Keratinocyte (primary cell): Measurements from ENCODE around the gene SLC25A28. TPM values are rescaled to one million over a fixed set of nuclear protein-coding genes. Genes with fewer than 3 reads are reported as not detected.

ENCODE experiments used
- DNase-seq: peaks from one replicate; pipeline ENCODE4 v3.0.0-alpha.2; 2011; ENCODE audit warnings: low read depth, missing footprints, low spot score
- FAIRE-seq: peaks from 2 replicates; lab custom pipeline; 2011; peaks lifted over from hg19 to GRCh38; lab: Jason Lieb, UNC
- H2AFZ ChIP-seq: 2 replicates; pipeline ENCODE4 v1.6.0; 2012; ENCODE audit warnings: low read length, control low read depth, inconsistent platforms; ENCODE audit not compliant: control insufficient read depth
- H3K27ac ChIP-seq: 2 replicates; pipeline ENCODE4 v1.5.1; 2011; ENCODE audit warnings: low read length; ENCODE audit not compliant: control insufficient read depth, insufficient read depth
- H3K27me3 ChIP-seq: 3 replicates; pipeline ENCODE4 v1.6.0; 2011; ENCODE audit warnings: low read length; ENCODE audit not compliant: control insufficient read depth, insufficient read depth; ENCODE audit errors: extremely low read depth
- H3K36me3 ChIP-seq, 2 experiments: 2 replicates in 1 of 2; 3 replicates in 1 of 2; pipeline ENCODE4 v1.5.1; 2011; ENCODE audit warnings: low read length in 2 of 2, mild to moderate bottlenecking in 1 of 2; ENCODE audit not compliant: control insufficient read depth in 2 of 2, insufficient read depth in 2 of 2; ENCODE audit errors: extremely low read depth in 1 of 2
- H3K4me1 ChIP-seq: 3 replicates; pipeline ENCODE4 v1.5.1; 2011; ENCODE audit warnings: low read length; ENCODE audit not compliant: control insufficient read depth, insufficient read depth; ENCODE audit errors: extremely low read depth
- H3K4me2 ChIP-seq: 3 replicates; pipeline ENCODE4 v1.6.0; 2011; ENCODE audit warnings: low read depth, low read length; ENCODE audit not compliant: control insufficient read depth, insufficient read depth; ENCODE audit errors: extremely low read depth
- H3K4me3 ChIP-seq, 3 experiments: fragments of 200-600 bp in 1 of 3; sonication (generic) in 1 of 3; 2 replicates in 2 of 3; 3 replicates in 1 of 3; pipeline ENCODE4 v1.5.1; 2011 to 2016; ENCODE audit warnings: low read length in 3 of 3, mild to moderate bottlenecking in 3 of 3, control low read depth in 2 of 3, inconsistent platforms in 1 of 3, low read depth in 1 of 3, mixed read lengths in 1 of 3, mixed run types in 1 of 3, moderate library complexity in 1 of 3; ENCODE audit not compliant: control insufficient read depth in 2 of 3, insufficient read depth in 2 of 3; ENCODE audit errors: extremely low read depth in 1 of 3
- H3K79me2 ChIP-seq: 2 replicates; pipeline ENCODE4 v1.6.0; 2012; ENCODE audit warnings: low read length; ENCODE audit not compliant: control insufficient read depth, insufficient read depth
- H3K9ac ChIP-seq: 3 replicates; pipeline ENCODE4 v1.6.0; 2011; ENCODE audit warnings: low read length; ENCODE audit not compliant: control insufficient read depth, insufficient read depth; ENCODE audit errors: extremely low read depth
- H3K9me1 ChIP-seq: 3 replicates; pipeline ENCODE4 v1.6.0; 2011; ENCODE audit warnings: low read length; ENCODE audit not compliant: control insufficient read depth, insufficient read depth; ENCODE audit errors: extremely low read depth
- H3K9me3 ChIP-seq: 2 replicates; pipeline ENCODE4 v1.5.1; 2012; ENCODE audit warnings: low read depth, low read length; ENCODE audit not compliant: control insufficient read depth
- H4K20me1 ChIP-seq: 3 replicates; pipeline ENCODE4 v1.6.0; 2011; ENCODE audit warnings: low read length; ENCODE audit not compliant: control insufficient read depth, insufficient read depth; ENCODE audit errors: extremely low read depth
- EZH2 ChIP-seq: IDR thresholded peaks from one replicate; pipeline ENCODE4 v1.6.1; 2012; ENCODE audit warnings: inconsistent platforms, mild to moderate bottlenecking, low read length, moderate library complexity
- dilution Hi-C: fragments of 300-500 bp; cut with MboI; formaldehyde crosslinking; loops from one replicate; pipeline ENCODE4 v1.7.0; 2020; ENCODE audit warnings: low sequenced_read_pairs; ENCODE audit not compliant: extremely low pct_ligation_motif_present
- polyA plus RNA-seq, 5 experiments: library from polyadenylated mRNA; depleted of rRNA in 3 of 5; stranded (reverse) in 3 of 5; stranded (forward) in 1 of 5; unstranded in 1 of 5; fragments of >200 nt; gene quantifications; 1 replicate in 1 of 5; 2 replicates in 3 of 5; 3 replicates in 1 of 5; pipeline versions ENCODE4 v1.2.1 to v1.2.3, GENCODE V29; 2011 to 2012; ENCODE audit warnings: missing spikeins in 2 of 5, low read depth in 1 of 5, low replicate concordance in 1 of 5
- TF ChIP-seq, protein P1 (sequence below), 3 experiments: IDR thresholded peaks in 1 of 3; conservative IDR thresholded peaks in 1 of 3; optimal IDR thresholded peaks in 1 of 3; 2 replicates in 2 of 3; 3 replicates in 1 of 3; pipeline versions ENCODE3 to v1.5.1; 2011; ENCODE audit warnings: low read length in 3 of 3, mild to moderate bottlenecking in 3 of 3, moderate library complexity in 2 of 3, control low read depth in 1 of 3, inconsistent platforms in 1 of 3; ENCODE audit not compliant: insufficient read depth in 2 of 3; ENCODE audit errors: extremely low read depth in 1 of 3

The SLC25A28 gene
- polyA plus RNA-seq, 1 donor (not counting 4 experiments of a cell fraction or from before 2014, with no cell fraction given): 52.3 TPM

DNA sequence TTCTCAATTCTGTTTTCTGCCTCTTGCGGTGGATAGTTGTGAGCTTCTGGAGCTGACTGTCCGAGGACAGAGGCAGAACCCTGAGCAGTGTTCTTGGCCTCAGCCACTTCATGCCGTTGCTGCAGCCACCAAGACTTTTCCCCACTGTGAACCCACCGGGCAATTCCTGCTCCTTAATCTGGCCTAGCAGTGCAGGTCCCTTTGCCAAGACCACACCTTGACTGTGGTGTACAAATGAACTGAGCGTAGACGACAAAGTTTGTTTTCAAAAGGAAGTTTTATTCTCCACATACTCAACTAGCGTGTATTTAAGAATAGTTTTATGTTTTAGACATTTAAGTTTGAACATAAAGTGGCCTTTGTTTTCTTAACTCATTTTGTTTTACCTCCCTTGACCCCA, 29.4 kb downstream of the SLC25A28 start:
- H3K36me3 ChIP-seq: no peaks in the 10 kb centered on the region
- no peak overlapping the region for H3K27ac ChIP-seq
- no peaks in the 10 kb centered on the region for H3K27me3 ChIP-seq
- no peak overlapping the region for H3K4me2 ChIP-seq
- H3K4me1 ChIP-seq: no peaks in the 10 kb centered on the region
- DNase-seq (no peak), FAIRE-seq (no peak)
- no peaks in the 10 kb centered on the region for H3K9me1 ChIP-seq
- dilution Hi-C loops: no loop called here
- H3K4me3 ChIP-seq: no peak overlapping the region
- no peaks in the 10 kb centered on the region for H3K79me2 ChIP-seq
- TF ChIP-seq EZH2: no peak
- TF ChIP-seq, protein P1, sequence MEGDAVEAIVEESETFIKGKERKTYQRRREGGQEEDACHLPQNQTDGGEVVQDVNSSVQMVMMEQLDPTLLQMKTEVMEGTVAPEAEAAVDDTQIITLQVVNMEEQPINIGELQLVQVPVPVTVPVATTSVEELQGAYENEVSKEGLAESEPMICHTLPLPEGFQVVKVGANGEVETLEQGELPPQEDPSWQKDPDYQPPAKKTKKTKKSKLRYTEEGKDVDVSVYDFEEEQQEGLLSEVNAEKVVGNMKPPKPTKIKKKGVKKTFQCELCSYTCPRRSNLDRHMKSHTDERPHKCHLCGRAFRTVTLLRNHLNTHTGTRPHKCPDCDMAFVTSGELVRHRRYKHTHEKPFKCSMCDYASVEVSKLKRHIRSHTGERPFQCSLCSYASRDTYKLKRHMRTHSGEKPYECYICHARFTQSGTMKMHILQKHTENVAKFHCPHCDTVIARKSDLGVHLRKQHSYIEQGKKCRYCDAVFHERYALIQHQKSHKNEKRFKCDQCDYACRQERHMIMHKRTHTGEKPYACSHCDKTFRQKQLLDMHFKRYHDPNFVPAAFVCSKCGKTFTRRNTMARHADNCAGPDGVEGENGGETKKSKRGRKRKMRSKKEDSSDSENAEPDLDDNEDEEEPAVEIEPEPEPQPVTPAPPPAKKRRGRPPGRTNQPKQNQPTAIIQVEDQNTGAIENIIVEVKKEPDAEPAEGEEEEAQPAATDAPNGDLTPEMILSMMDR (optimal IDR thresholded peaks at IDR 0.05 in 1 of 3, IDR thresholded peaks at IDR 0.05 in 1 of 3, conservative IDR thresholded peaks at IDR 0.05 in 1 of 3; ENCODE audit: extremely low read depth in 1 of 3, insufficient read depth in 2 of 3, low read length in 3 of 3): no peak
- no peaks in the 10 kb centered on the region for H3K9me3 ChIP-seq
- no peak overlapping the region for H2AFZ ChIP-seq
- no peaks in the 10 kb centered on the region for H4K20me1 ChIP-seq
- H3K9ac ChIP-seq: no peak overlapping the region

DNA sequence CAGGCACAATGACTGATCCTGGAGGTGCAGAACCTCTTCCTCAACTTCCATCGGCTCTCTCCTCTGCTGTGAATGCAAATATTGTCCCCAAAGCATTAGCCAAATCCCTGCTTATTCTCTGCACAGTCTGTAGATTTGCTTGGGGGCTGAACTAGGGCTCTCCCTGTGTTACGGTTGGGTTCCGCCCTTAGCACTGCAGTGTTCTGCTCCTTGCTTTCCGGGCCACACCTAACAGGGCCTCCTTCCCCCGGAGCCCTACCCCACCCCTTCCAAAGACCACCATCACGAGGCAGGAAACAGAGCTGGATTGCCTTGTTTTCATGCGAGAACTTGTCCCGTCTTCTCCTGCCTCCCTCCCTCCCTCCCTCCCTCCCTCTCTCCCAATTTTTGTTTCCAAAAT, 36.6 kb downstream of the SLC25A28 start:
- Histone ChIP-seq H2AFZ (no peak overlapping the region), H3K9ac (no peak overlapping the region), H3K4me2 (no peak overlapping the region), H3K27ac (no peak overlapping the region), H3K36me3 (no peaks in the 10 kb centered on the region), H4K20me1 (no peaks in the 10 kb centered on the region), H3K9me1 (no peaks in the 10 kb centered on the region), H3K9me3 (no peaks in the 10 kb centered on the region), H3K27me3 (peaks cover 17% of the 10 kb centered on the region), H3K4me3 (no peak overlapping the region), H3K79me2 (no peaks in the 10 kb centered on the region), H3K4me1 (no peaks in the 10 kb centered on the region)
- FAIRE-seq: no peak
- no peak for TF ChIP-seq EZH2
- TF ChIP-seq, protein P1 (optimal IDR thresholded peaks at IDR 0.05 in 1 of 3, IDR thresholded peaks at IDR 0.05 in 1 of 3, conservative IDR thresholded peaks at IDR 0.05 in 1 of 3; ENCODE audit: extremely low read depth in 1 of 3, insufficient read depth in 2 of 3, low read length in 3 of 3): no peak
- no peak for DNase-seq
- dilution Hi-C loops: no loop called here
